Stimulated activated CD4-positive, alpha-beta T cell treated with anti-CD3 and anti-CD28 coated beads, Interleukin-15, amount 100 ng/mL, for 24 hours (primary cell): ENCODE results near the gene UQCRC1.

ENCODE experiments used
- DNase-seq: peaks from one replicate; pipeline ENCODE4 v3.0.0-alpha.2; 2020

The UQCRC1 gene

DNA sequence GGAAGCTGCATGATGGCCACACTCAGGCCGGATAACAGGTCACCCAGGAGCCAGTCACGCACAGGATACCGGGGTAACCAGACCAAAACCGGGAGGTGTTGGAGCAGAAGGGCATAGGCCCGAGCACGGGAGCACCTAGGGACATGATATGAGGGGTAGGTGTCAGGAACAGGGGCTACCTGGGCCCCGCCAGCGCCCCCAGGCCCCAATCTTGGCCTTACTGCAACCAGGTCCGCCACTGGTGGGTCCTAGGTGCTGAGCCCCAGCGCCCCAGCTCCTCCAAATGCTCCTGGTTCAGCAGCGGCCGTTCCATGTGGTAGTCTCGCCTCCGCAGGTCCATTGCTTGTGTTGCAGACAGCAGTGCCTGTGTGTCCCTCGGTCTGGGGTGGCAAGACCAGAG lies 23.8 kb upstream of the UQCRC1 start:
- DNase-seq: no peak

GRCh38 chr3:48631516-48632448 lies 22.3 kb upstream of the UQCRC1 start:
- no peak for DNase-seq

GRCh38 chr3:48630833-48631232 lies 21.4 kb upstream of the UQCRC1 start:
- no peak for DNase-seq

DNA sequence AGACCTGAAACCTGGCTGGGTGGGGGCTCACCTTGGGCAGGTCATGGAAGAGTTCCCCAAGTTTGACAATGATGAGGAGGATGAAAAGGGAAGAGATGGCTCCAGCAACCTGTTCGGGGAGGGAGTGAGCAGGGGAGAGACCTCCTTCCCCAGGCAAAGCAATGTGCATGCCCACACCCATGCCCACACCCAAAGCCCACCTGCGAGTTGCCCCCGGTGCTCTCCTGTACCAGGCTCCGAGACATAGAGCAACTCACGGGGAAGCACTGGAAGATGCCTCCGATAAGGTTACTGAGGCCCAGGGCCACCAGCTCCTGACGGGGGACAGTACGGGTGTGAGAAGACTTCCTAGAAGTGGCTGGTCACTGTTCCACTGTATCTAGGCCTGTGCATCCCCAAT lies 21.0 kb upstream of the UQCRC1 start:
- DNase-seq: no peak

GRCh38 chr3:48629894-48630293 lies 20.4 kb upstream of the UQCRC1 start:
- no peak for DNase-seq

DNA sequence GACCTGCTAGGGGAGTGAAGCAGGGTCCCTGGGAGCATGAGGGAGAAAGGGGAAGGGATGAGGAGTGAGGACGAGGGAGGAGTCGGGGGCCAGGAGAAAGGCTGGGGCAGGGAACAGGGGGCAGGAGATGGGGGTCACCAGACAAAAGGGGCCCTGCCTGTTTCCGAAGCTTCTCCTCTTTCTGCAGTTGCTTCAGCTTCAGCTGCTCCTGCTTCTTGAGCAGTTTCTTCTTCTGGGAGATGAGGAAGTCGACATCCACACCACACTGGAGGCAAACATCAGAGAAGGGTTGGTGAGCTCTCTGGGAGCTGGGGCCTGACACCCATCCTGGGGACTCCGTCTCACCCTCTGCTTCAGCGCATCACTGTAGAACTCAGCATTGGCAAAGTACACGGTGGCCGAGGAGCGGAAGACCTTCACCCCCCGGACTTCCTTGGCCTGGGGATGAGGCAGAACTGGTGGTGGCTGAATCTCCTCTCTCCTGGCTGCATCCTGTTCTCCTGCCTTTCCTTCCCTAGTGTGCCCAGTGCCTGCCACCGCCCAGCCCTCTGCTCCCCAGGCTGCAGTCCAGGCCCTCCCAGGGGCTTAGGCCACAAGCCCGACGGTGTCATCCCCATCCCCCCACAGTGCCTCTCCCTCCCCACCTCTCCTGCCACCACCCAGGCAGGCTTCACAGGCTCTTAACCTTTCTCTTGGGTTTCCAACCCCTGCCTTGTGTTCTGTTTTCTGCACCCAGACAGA lies 19.0 kb upstream of the UQCRC1 start:
- no peak for DNase-seq

GRCh38 chr3:48625600-48625999 lies 16.2 kb upstream of the UQCRC1 start:
- no peak for DNase-seq

GRCh38 chr3:48624767-48625166 lies 15.3 kb upstream of the UQCRC1 start:
- no peak for DNase-seq

DNA sequence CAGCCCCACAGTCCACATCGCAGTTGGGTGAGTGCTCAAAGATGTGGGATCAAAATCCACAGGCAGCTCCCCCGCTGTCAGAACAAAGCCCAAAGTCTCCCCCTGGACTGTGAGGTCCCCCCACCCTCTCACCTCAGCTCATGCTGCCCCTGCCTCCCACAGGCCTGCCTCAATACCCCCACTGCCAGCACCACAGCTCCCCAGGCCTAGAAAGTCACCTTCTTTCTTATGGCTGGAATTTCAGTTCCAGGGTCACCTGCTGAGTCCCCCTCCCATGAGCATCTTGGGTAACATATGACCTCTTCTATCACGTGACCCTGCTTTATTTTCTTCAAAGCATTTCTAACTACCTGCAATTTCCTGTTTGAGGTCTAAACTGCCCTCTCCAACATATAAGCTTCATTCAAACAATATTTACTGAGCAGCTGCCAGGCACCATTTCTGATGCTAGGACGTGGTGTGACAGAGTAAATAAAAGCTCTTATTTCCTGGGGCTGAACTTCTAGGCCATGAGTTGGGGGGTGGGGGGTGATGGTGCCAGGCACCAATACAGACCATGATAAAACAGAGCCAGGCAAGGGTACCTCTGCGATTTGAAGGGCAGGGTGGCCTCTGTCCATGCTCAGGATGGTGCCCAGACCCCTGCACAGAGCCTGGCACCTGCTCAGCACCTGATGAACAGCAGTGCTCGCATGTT lies 14.6 kb upstream of the UQCRC1 start:
- no peak for DNase-seq

GRCh38 chr3:48621461-48621869 lies 12.0 kb upstream of the UQCRC1 start, which contains the start of gene TMEM89:
Gene TMEM89, minus strand, starts transcription at chr3:48621769. Its CDS starts 13 bp downstream, at chr3:48621756.
- no peak for DNase-seq

DNA sequence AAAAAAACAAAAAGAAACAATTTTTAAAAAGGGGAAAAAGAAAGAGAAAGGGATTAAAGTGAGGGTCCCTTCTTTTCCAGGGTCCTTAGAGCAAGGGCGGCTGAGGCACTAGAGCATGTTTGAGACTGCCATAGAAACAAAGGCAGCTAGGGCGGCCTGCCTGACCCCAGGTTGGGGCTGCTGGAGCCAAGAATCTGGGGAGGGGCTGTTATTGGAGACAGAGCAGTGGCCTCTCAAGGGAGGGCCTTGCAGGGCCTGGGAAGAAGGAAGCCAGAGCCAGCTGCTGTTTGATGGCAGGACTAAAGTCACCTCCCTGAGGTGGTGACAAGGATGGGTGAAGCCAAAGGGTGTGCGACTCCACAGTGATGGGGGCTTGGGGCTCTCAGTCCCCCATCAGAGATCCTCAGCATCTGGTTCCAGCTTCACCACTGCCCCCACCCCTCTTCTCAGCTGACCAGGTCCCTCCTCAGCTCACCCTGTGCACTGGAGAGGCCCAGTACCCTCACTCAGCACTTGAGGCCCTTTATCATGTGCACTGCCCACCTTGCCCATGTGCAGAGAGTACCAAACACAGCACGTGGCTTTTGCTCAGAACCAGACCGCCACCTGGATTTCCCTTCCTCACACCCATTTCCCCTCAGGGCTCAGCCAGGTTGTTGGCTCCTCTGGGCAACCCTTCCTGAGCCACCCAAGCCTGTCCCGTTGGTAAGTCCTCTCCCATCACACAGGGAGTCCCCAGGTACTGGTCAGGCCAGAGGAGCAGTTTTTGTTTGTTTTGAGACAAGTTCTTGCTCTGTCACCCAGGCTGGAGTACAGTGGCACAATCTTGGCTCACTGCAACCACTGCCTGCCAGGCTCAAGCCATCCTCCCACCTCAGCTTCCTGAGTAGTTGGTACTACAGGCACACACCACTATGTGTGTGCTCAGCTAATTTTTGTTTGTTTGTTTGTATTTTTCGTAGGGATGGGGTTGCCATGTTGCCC lies 10.4 kb upstream of the UQCRC1 start:
- DNase-seq: no peak

- DNase-seq: no peak
Measured at GRCh38 chr3:48617559-48617958, 8.1 kb upstream of the UQCRC1 start.

- DNase-seq: no peak
Measured at GRCh38 chr3:48614044-48614443, 4.6 kb upstream of the UQCRC1 start.

DNA sequence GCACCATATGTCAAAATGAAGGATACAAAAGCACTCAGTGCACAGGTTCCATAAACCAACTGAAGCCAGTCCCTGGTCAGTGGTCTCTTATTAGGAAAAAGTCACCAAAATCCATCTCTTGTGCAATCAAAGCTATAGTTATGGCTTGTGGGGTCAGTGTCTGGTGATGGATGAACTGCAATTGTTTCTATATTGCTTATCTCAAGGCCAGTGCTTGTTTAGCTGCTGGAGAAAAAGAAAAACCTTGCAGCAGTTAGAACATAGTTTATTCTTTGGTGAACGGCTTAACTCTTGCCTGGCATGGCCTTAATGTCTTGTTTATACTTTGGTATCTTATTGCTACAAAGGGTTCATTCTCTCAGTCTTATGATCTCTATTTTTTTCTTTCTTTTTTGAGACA lies 2.9 kb upstream of the UQCRC1 start:
- DNase-seq: no peak

DNA sequence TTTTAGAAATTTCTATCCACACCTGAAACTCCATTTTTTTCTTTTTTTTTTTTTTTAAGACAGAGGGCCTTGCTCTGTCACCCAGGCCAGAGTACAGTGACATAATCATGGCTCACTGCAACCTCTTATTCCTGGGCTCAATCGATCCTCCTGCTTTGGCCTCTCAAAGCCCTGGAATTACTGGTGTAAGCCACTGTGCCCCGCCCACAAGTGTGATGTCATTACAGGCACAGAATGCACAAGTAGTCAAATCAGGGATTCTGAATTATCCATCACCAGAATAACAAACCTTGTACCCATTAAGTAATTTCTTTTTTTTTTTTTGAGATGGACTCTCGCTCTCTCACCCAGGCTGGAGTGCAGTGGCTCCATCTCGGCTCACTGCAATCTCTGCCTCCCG lies 1.9 kb downstream of the UQCRC1 start:
- DNase-seq: peak; percentile 57

DNA sequence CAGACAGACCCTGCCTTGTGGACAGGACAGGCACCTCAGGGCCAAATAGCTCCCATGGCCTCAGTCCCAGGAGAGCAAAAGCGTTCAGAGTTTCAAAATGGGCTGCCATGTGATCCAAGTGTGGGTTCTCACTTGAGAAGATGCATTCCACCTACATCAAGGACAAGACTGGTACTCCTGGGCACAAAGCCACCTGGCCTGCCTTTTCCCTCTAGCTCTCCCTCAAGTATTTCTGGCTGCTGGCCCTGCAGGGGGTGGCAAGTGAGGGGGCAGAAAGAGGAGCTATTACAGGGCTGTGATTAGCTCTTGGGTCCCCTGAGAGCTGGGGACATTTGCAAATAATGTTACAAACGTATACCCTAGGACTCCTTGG lies 7.8 kb downstream of the UQCRC1 start:
- no peak for DNase-seq

GRCh38 chr3:48600711-48601621 lies 8.5 kb downstream of the UQCRC1 start:
- no peak for DNase-seq

- no peak for DNase-seq
Measured at GRCh38 chr3:48599509-48600285, 9.7 kb downstream of the UQCRC1 start.

DNA sequence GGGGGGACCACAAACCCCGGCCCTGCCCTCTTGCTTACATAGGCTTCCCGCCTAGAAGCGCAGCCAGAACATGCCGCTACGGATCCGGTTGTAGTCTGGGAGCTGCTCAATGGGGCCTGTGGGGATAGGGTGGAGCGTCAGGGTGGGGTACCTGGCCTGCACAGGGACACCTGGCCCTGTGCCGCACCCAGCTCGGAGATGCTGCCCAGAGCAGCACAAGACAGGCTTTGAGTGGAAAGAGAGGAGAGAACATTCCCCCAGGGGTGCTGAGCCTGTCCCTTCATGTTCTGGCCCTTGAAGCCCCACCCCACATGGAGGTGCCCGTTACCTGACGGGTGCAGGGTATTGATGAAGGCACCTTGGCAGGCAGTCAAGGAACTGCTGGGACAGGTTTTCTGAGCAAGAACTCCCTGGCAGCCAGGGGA lies 10.4 kb downstream of the UQCRC1 start:
- DNase-seq: no peak
